NCI-H1048 (cell line): Measurements from ENCODE around the gene APOC3.

Experiments used
- DNase-seq: peaks from one replicate; lab custom pipeline; 2025; lab: John Stamatoyannopoulos, UW

Gene APOC3

GRCh38 chr11:116874251-116874650 lies 44.5 kb downstream of the APOC3 start:
- DNase-seq: no peak

- no peak for DNase-seq
Observed at GRCh38 chr11:116875194-116875593, 45.5 kb downstream of the APOC3 start.

- no peak for DNase-seq
Observed at GRCh38 chr11:116876656-116877055, 46.9 kb downstream of the APOC3 start.

- no peak for DNase-seq
Observed at GRCh38 chr11:116879800-116880625, 50.3 kb downstream of the APOC3 start.

- DNase-seq: no peak
Observed at GRCh38 chr11:116881143-116881542, 51.4 kb downstream of the APOC3 start.

- no peak for DNase-seq
Observed at GRCh38 chr11:116882386-116882785, 52.7 kb downstream of the APOC3 start.
